Astrocyte of the spinal cord (primary cell): ENCODE data around the gene PISD.
"Not testable (repeated sequence)": the region's sequence is repeated elsewhere in the genome, so short reads cannot be mapped to it uniquely, and the experiment has no call there.

ENCODE experiments used
- DNase-seq: peaks from one replicate; pipeline ENCODE4 v3.0.0; 2011; ENCODE audit warnings: low read depth, low spot score
- H3K4me3 ChIP-seq: 2 replicates; pipeline ENCODE4 v1.5.1; 2011; ENCODE audit warnings: low read depth, mild to moderate bottlenecking, low read length, moderate library complexity
- CTCF ChIP-seq: IDR thresholded peaks from 2 replicates; pipeline ENCODE4 v1.5.1; 2012; ENCODE audit warnings: low read depth, mild to moderate bottlenecking, low read length, inconsistent platforms
- in situ Hi-C: cut with HindIII; loops from 2 replicates; pipeline ENCODE4 v1.10.0; 2017; ENCODE audit warnings: low sequenced_read_pairs

PISD gene

GRCh38 chr22:31595271-31595670, 66.7 kb downstream of the PISD start:
- no peak for TF ChIP-seq CTCF
- no peak for DNase-seq
- H3K4me3 ChIP-seq: no peak overlapping the region
- in situ Hi-C loops: no loop called here

DNA sequence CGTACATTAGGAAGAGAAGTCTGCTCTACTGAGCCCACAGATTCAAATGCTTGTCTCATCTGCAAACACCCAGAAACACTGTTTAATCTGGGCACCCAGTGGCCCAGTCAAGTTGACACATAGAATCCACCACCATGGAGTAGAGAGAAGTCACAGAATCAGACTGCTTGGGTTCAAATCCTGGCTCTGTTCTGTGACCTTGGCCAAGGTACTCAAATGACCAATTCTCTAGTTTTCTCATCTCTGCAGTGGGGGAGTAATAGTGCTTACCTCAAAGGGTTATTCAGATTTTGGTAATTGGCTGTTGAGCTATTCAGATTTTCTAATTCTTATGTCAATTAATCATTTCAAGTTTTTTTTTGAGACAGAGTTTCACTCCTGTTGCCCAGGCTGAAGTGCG, 71.9 kb downstream of the PISD start:
- in situ Hi-C loops, DNase-seq, H3K4me3 ChIP-seq: not testable (repeated sequence)

GRCh38 chr22:31588970-31589675, 72.9 kb downstream of the PISD start:
- no peak overlapping the region for H3K4me3 ChIP-seq
- TF ChIP-seq CTCF: no peak
- in situ Hi-C loops: no loop called here
- no peak for DNase-seq

- H3K4me3 ChIP-seq: no peak overlapping the region
- in situ Hi-C loops: no loop called here
- peak; percentile 40 for DNase-seq
- TF ChIP-seq CTCF: no peak
Observed at GRCh38 chr22:31586137-31586920, 75.7 kb downstream of the PISD start.

DNA sequence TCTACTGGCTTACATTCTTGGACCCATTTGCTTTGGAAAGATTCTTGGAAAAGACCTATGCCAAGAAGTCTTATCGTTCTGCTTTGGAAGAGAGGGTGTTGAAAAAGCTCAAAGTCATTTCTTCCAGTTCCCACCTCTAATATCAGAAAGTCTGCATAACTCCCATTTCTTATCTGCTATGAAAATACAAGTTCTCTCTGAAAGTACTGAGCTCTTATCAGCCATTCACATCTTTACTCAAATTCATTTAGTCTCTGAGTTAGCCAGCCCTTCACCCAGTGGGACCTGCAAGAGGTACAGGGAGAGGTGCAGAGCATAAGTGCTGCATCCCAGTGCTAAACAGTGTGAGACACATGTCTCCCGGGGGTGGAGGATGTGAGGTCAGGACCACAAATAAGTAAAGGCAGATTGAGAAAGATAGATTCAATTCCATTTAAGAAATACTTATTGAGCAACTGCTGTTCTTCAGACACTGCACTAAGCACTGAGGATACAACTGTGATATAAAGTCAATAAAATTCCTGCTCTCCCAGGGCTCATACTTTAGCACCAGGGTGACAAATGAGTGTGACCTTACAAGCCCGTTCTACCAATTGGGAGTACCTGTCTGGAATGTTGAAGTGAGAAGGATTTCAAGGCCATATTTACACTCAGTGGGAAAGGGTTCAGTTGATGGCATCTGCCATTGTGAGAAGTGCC, 76.7 kb downstream of the PISD start:
- H3K4me3 ChIP-seq: no peak overlapping the region
- no peak for TF ChIP-seq CTCF
- peak; percentile 11 for DNase-seq
- in situ Hi-C loops: no loop called here

- H3K4me3 ChIP-seq: no peak overlapping the region
- no peak for DNase-seq
- no peak for TF ChIP-seq CTCF
- in situ Hi-C loops: no loop called here
Observed at GRCh38 chr22:31584804-31585160, 77.2 kb downstream of the PISD start.
